Panc1 (cell line): ENCODE data around the gene PRKAG2. TPM values are rescaled to one million over a fixed set of nuclear protein-coding genes. Genes with fewer than 3 reads are reported as not detected.
A peak's percentile ranks its signal among the peaks of the same experiment; 100 is the strongest.

ENCODE experiments used
- ATAC-seq: fragments of 200-7000 bp; cut with Tn5 transposase; 2 replicates; pipeline ENCODE4 v1.9.1; 2020; ENCODE audit warnings: mild to moderate bottlenecking, moderate library complexity
- BruUV-seq: library from RNA; stranded (reverse); fragments of 400-500 nt; replicated peaks from 2 replicates; lab custom pipeline; 2021; lab: Mats Ljungman, UMichigan
- CTCF ChIA-PET: fragments of 300-600 bp; sonication (Branson Sonifier 250); formaldehyde crosslinking; loops from one replicate; lab custom pipeline; 2022; ENCODE audit warnings: antibody characterized with exemption; lab: Charles Lee
- POLR2A ChIA-PET: fragments of 300-600 bp; sonication (Branson Sonifier 250); formaldehyde crosslinking; loops from one replicate; lab custom pipeline; 2022; ENCODE audit warnings: antibody characterized with exemption; lab: Charles Lee
- DNase-seq: peaks from one replicate; pipeline ENCODE4 v3.0.0-alpha.2; 2010; ENCODE audit warnings: low read depth, low spot score
- H3K27ac ChIP-seq: 2 replicates; pipeline ENCODE4 v1.5.1; 2011; ENCODE audit warnings: mild to moderate bottlenecking, low read length, inconsistent platforms
- H3K27me3 ChIP-seq: fragments of 200-500 bp; sonication (Bioruptor generic); 2 replicates; pipeline ENCODE4 v1.6.0; 2014; ENCODE audit warnings: low read length, inconsistent platforms; ENCODE audit not compliant: control insufficient read depth, insufficient read depth
- H3K36me3 ChIP-seq: fragments of 200-500 bp; sonication (Bioruptor generic); 2 replicates; pipeline ENCODE4 v1.5.1; 2014; ENCODE audit warnings: inconsistent platforms, mild to moderate bottlenecking, low read length, moderate library complexity; ENCODE audit not compliant: control insufficient read depth, insufficient read depth
- H3K4me1 ChIP-seq: 2 replicates; pipeline ENCODE4 v1.5.1; 2011; ENCODE audit warnings: inconsistent platforms, mild to moderate bottlenecking, low read length, moderate library complexity; ENCODE audit not compliant: control insufficient read depth, insufficient read depth
- H3K4me3 ChIP-seq, 2 experiments: 2 replicates each; pipeline ENCODE4 v1.5.1; 2011 to 2012; ENCODE audit warnings: low read depth in 2 of 2, low read length in 2 of 2, mild to moderate bottlenecking in 2 of 2, inconsistent platforms in 1 of 2, moderate library complexity in 1 of 2
- H3K9me3 ChIP-seq: fragments of 200-500 bp; sonication (Bioruptor generic); 2 replicates; pipeline ENCODE4 v1.5.1; 2014; ENCODE audit warnings: low read depth, mild to moderate bottlenecking, inconsistent platforms, low read length, moderate library complexity; ENCODE audit not compliant: control insufficient read depth, insufficient read depth
- CTCF ChIP-seq: fragments of 450-650 bp; IDR thresholded peaks from 2 replicates; pipeline ENCODE4 v1.5.1; 2017; ENCODE audit warnings: mild to moderate bottlenecking
- POLR2AphosphoS5 ChIP-seq: IDR thresholded peaks from 2 replicates; pipeline ENCODE4 v1.6.1; 2012; ENCODE audit warnings: mild to moderate bottlenecking, low read depth, low read length, moderate library complexity
- REST ChIP-seq, 2 experiments: IDR thresholded peaks; 2 replicates each; pipeline ENCODE4 v1.6.1; 2011 to 2012; ENCODE audit warnings: low read depth in 2 of 2, control low read depth in 1 of 2, low read length in 1 of 2, mild to moderate bottlenecking in 1 of 2, moderate library complexity in 1 of 2; ENCODE audit not compliant: insufficient read depth in 1 of 2
- SIN3A ChIP-seq: IDR thresholded peaks from 2 replicates; pipeline ENCODE4 v1.6.1; 2012; ENCODE audit warnings: low read depth, mild to moderate bottlenecking, low read length, moderate library complexity, borderline replicate concordance; ENCODE audit not compliant: insufficient read depth
- TCF7L2 ChIP-seq: IDR thresholded peaks from 2 replicates; pipeline ENCODE4 v1.6.1; 2011; ENCODE audit warnings: mild to moderate bottlenecking, low read depth, low read length, inconsistent platforms
- in situ Hi-C: cut with HindIII; loops from 2 replicates; pipeline ENCODE4 v1.10.0; 2016; ENCODE audit warnings: low sequenced_read_pairs, low pct_unique_long_range_greater_than_20kb
- intact Hi-C: fragments of 100-400 bp; cut with micrococcal nuclease; formaldehyde crosslinking; loops from one replicate; pipeline ENCODE4 v1.10.0; 2022; ENCODE audit not compliant: unreplicated experiment
- total RNA-seq: library from RNA; stranded (reverse); gene quantifications from one replicate; pipeline ENCODE4 v1.2.1, GENCODE V29; 2021; ENCODE audit not compliant: unreplicated experiment

PRKAG2 gene
- total RNA-seq, 1 experiment from 2014 or later = 71.6 TPM

GRCh38 chr7:151744051-151744580 is 132.8 kb downstream of the PRKAG2 start:
- DNase-seq (no peak), ATAC-seq (no peak)
- in situ Hi-C loops (no loop called here), intact Hi-C loops (loop anchor here (5.0 kb wide), 1 partner anchor 117 kb away; no protein-coding TSS in a partner anchor)
- no peak overlapping the region for H3K4me3 ChIP-seq
- H3K36me3 ChIP-seq = no peaks in the 10 kb centered on the region
- BruUV-seq = no TSS peak
- H3K4me1 ChIP-seq = peaks cover 58% of the 10 kb centered on the region
- H3K27ac ChIP-seq = peak overlapping the region; percentile 85
- no peaks in the 10 kb centered on the region for H3K27me3 ChIP-seq
- no peak for TF ChIP-seq TCF7L2
- TF ChIP-seq SIN3A = no peak
- no peak for TF ChIP-seq CTCF
- TF ChIP-seq POLR2AphosphoS5 = no peak
- no peak for TF ChIP-seq REST (IDR thresholded peaks at IDR 0.05; ENCODE audit: insufficient read depth in 1 of 2, low read depth in 2 of 2, low read length in 1 of 2)
- CTCF ChIA-PET = no interaction called here
- POLR2A ChIA-PET = no interaction called here
- no peaks in the 10 kb centered on the region for H3K9me3 ChIP-seq

GRCh38 chr7:151743481-151743983 is 133.4 kb downstream of the PRKAG2 start:
- DNase-seq (no peak), ATAC-seq (peak; percentile 27)
- peak overlapping the region in 1 of 2 experiments; percentile 27; a peak in 2 of 4 replicates for H3K4me3 ChIP-seq
- intact Hi-C loops = loop anchor here (5.0 kb wide), 1 partner anchor 116 kb away; no protein-coding TSS in a partner anchor
- H3K4me1 ChIP-seq = peaks cover 58% of the 10 kb centered on the region
- no TSS peak for BruUV-seq
- H3K9me3 ChIP-seq = peaks cover 4% of the 10 kb centered on the region
- POLR2A ChIA-PET = no interaction called here
- H3K27ac ChIP-seq = peak overlapping the region; percentile 85
- H3K27me3 ChIP-seq = no peaks in the 10 kb centered on the region
- no peaks in the 10 kb centered on the region for H3K36me3 ChIP-seq
- in situ Hi-C loops = no loop called here
- no peak for TF ChIP-seq CTCF
- no peak for TF ChIP-seq SIN3A
- TF ChIP-seq POLR2AphosphoS5 = no peak
- no peak for TF ChIP-seq TCF7L2
- no peak for TF ChIP-seq REST (IDR thresholded peaks at IDR 0.05; ENCODE audit: insufficient read depth in 1 of 2, low read depth in 2 of 2, low read length in 1 of 2)
- CTCF ChIA-PET = no interaction called here
